Measurements from ENCODE around the gene NKPD1.

The NKPD1 gene

GRCh38 chr19:45117167-45117594 is 43.6 kb downstream of the NKPD1 start:
- DNase-seq: peak; percentile 24 to 33

- DNase-seq: peak in 1 of 2 donors; percentile 28
Observed at GRCh38 chr19:45115809-45116615, 44.8 kb downstream of the NKPD1 start.

- no peak for DNase-seq
Observed at GRCh38 chr19:45114116-45114515, 46.7 kb downstream of the NKPD1 start.

- DNase-seq: no peak
Observed at GRCh38 chr19:45113628-45114027, 47.2 kb downstream of the NKPD1 start.

GRCh38 chr19:45112111-45112827 is 48.5 kb downstream of the NKPD1 start:
- DNase-seq: no peak
